K562 (cell line): ENCODE measurements around the gene LRRC75A. TPM values are rescaled to one million over a fixed set of nuclear protein-coding genes. Genes with fewer than 3 reads are reported as not detected.

ENCODE experiments used
- EP300 ChIP-seq: IDR thresholded peaks from 2 replicates; pipeline ENCODE4 v1.6.1; 2012; ENCODE audit warnings: low read length, improper control_type of control experiment
- FOXJ3 ChIP-seq: sonication (generic); formaldehyde crosslinking; IDR thresholded peaks from 2 replicates; pipeline ENCODE4 v1.4.0; 2020; ENCODE audit warnings: mild to moderate bottlenecking, missing genetic modification reagents
- HCFC1 ChIP-seq: IDR thresholded peaks from 2 replicates; pipeline ENCODE4 v1.6.1; 2012; ENCODE audit warnings: low read depth, low read length, improper control_type of control experiment
- HINFP ChIP-seq: fragments of 450-650 bp; conservative IDR thresholded peaks from 2 replicates; pipeline ENCODE4 v1.6.1; 2016; ENCODE audit warnings: missing genetic modification characterization, low read depth, mild to moderate bottlenecking, control low read depth, missing compliant biosample characterization
- HMG20B ChIP-seq: fragments of 250-450 bp; sonication (Bioruptor Pico); IDR thresholded peaks from 2 replicates; pipeline ENCODE4 v1.5.0; 2021; ENCODE audit warnings: mild to moderate bottlenecking
- MBD1 ChIP-seq: fragments of 250-450 bp; sonication (Bioruptor Pico); IDR thresholded peaks from 2 replicates; pipeline ENCODE4 v1.8.0; 2022; ENCODE audit warnings: inconsistent platforms
- NR0B1 ChIP-seq: fragments of 450-650 bp; IDR thresholded peaks from one replicate; pipeline ENCODE4 v1.6.1; 2018; ENCODE audit warnings: mild to moderate bottlenecking, moderate library complexity; ENCODE audit not compliant: partially characterized antibody
- POLR2AphosphoS5 ChIP-seq: IDR thresholded peaks from 2 replicates; pipeline ENCODE4 v1.6.1; 2011; ENCODE audit warnings: mild to moderate bottlenecking, low read depth, low read length, moderate library complexity; ENCODE audit not compliant: control insufficient read depth, insufficient read depth
- POLR2G ChIP-seq: fragments of 200-400 bp; formaldehyde crosslinking; IDR thresholded peaks from 2 replicates; pipeline ENCODE4 v1.6.1; 2017; ENCODE audit warnings: low read depth, mild to moderate bottlenecking, antibody characterized with exemption, low read length, moderate library complexity
- PRPF4 ChIP-seq: fragments of 200-400 bp; formaldehyde crosslinking; IDR thresholded peaks from one replicate; pipeline ENCODE4 v1.6.1; 2017; ENCODE audit warnings: low read length, low read depth, mild to moderate bottlenecking; ENCODE audit not compliant: insufficient read depth, poor library complexity, severe bottlenecking
- RBFOX2 ChIP-seq: fragments of 200-400 bp; formaldehyde crosslinking; IDR thresholded peaks from 2 replicates; pipeline ENCODE4 v1.6.1; 2017; ENCODE audit warnings: low read depth, mild to moderate bottlenecking, low read length, moderate library complexity
- RBM22 ChIP-seq: fragments of 200-400 bp; formaldehyde crosslinking; IDR thresholded peaks from 2 replicates; pipeline ENCODE4 v1.6.1; 2018; ENCODE audit warnings: low read length, low read depth; ENCODE audit not compliant: poor library complexity, severe bottlenecking
- RFX7 ChIP-seq: fragments of 250-450 bp; sonication (Bioruptor Pico); IDR thresholded peaks from 2 replicates; pipeline ENCODE4 v1.5.1; 2021; ENCODE audit warnings: mild to moderate bottlenecking
- SIRT6 ChIP-seq: IDR thresholded peaks from one replicate; pipeline ENCODE4 v1.6.1; 2012; ENCODE audit warnings: low read depth, mild to moderate bottlenecking, control low read depth, inconsistent platforms, low read length, moderate library complexity
- SNAPC5 ChIP-seq: fragments of 250-450 bp; sonication (Bioruptor Pico); IDR thresholded peaks from 2 replicates; pipeline ENCODE4 v1.8.0; 2021; ENCODE audit warnings: moderate library complexity, mild to moderate bottlenecking, inconsistent platforms
- SP2 ChIP-seq: IDR thresholded peaks from 2 replicates; pipeline ENCODE4 v1.6.1; 2011; ENCODE audit warnings: mild to moderate bottlenecking, low read depth, low read length, moderate library complexity; ENCODE audit not compliant: poor library complexity, severe bottlenecking; ENCODE audit errors: extremely low read depth
- SUPT5H ChIP-seq: fragments of 450-650 bp; IDR thresholded peaks from 2 replicates; pipeline ENCODE4 v1.6.1; 2016
- THRA ChIP-seq: fragments of 450-650 bp; IDR thresholded peaks from 2 replicates; pipeline ENCODE4 v1.6.1; 2017; ENCODE audit warnings: mild to moderate bottlenecking, moderate library complexity
- XRCC3 ChIP-seq: fragments of 450-650 bp; IDR thresholded peaks from 2 replicates; pipeline ENCODE4 v1.6.1; 2017; ENCODE audit warnings: mild to moderate bottlenecking, moderate library complexity
- ZBED1 ChIP-seq: IDR thresholded peaks from 2 replicates; pipeline ENCODE4 v1.6.1; 2014
- ZNF785 ChIP-seq: fragments of 250-450 bp; sonication (Bioruptor Pico); IDR thresholded peaks from 2 replicates; pipeline ENCODE4 v1.4.0; 2020; ENCODE audit warnings: mild to moderate bottlenecking
- polyA plus RNA-seq, 8 experiments: library from polyadenylated mRNA; depleted of rRNA in 4 of 8; stranded (reverse) in 5 of 8; unstranded in 3 of 8; fragments of >200 nt; fragmentation: Nextera tagmentation in 2 of 8; fragmentation: Illumina TruSeq in 1 of 8; extraction: Ambion mirVana in 2 of 8; extraction: Trizol in 1 of 8; gene quantifications; 2 replicates each; pipeline versions ENCODE4 v1.2.1 to v1.2.3, GENCODE V29; 2011 to 2014; ENCODE audit warnings: inconsistent platforms in 1 of 8, missing spikeins in 1 of 8
- total RNA-seq, 7 experiments: library from RNA; depleted of rRNA in 6 of 7; stranded (reverse); fragments of >200 nt in 6 of 7; fragmentation: Illumina TruSeq in 2 of 7; extraction: Trizol in 2 of 7; gene quantifications; 2 replicates each; pipeline versions ENCODE4 v1.2.1 to v1.2.3, GENCODE V29; 2011 to 2021; ENCODE audit warnings: low replicate concordance in 1 of 7

The LRRC75A gene
- total and polyA plus RNA-seq, 9 of the 15 experiments (the other 6 are each of a cell fraction or from before 2014, with no cell fraction given): 0.04 to 0.34 (median 0.08) TPM; not detected in 5

- TF ChIP-seq THRA (no peak), PRPF4 (no peak), FOXJ3 (CRISPR knock-in tag) (no peak), SUPT5H (peak; percentile 71), RFX7 (CRISPR knock-in tag) (no peak), HCFC1 (no peak), RBM22 (peak; percentile 92), POLR2AphosphoS5 (no peak; the same call in 1 of the 2 replicates), HMG20B (no peak), MBD1 (CRISPR knock-in tag) (no peak), SNAPC5 (CRISPR knock-in tag) (no peak), EP300 (no peak), RBFOX2 (peak; percentile 80), SIRT6 (peak; percentile 25), SP2 (no peak), ZNF785 (CRISPR knock-in tag) (no peak), HINFP (no peak), XRCC3 (no peak), NR0B1 (no peak), POLR2G (peak; percentile 90), ZBED1 (no peak)
Measured at GRCh38 chr17:16443511-16444257, 48.3 kb downstream of the LRRC75A start (continued).
